ENCODE measurements around the gene PRKCA.

PRKCA gene

DNA sequence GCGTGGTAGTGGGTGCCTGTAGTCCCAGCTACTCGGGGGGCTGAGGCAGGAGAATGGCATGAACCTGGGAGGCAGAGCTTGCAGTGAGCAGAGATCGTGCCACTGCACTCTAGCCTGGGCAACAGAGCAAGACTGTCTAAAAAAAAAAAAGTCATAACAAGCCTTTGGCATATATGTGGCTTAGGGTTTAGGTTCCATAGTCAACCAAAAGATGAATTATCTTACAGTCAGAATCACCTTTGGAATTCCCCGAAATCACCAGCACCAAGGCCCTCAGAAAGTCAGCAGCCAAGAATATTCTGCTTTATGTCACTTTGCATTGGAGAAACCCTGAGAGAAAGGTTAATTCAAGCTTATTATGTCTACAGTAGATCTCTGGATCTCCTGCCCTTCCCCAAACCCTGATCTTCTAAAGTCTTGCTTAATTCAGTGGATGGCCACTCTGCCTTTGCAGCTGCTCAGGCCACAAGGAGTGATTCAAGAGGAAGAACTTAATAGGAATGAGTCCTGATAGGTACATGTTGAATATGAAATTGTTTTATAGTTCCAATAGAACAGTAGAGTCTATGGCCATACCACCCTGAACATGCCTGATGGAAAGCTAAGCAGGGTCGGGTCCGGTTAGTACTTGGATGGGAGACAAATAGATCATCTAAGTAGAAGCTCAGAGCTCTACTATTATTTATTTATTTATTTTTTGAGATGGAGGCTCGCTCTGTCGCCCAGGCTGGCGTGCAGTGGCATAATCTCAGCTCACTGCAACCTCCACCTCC is 336.5 kb downstream of the PRKCA start:
- DNase-seq: no peak

DNA sequence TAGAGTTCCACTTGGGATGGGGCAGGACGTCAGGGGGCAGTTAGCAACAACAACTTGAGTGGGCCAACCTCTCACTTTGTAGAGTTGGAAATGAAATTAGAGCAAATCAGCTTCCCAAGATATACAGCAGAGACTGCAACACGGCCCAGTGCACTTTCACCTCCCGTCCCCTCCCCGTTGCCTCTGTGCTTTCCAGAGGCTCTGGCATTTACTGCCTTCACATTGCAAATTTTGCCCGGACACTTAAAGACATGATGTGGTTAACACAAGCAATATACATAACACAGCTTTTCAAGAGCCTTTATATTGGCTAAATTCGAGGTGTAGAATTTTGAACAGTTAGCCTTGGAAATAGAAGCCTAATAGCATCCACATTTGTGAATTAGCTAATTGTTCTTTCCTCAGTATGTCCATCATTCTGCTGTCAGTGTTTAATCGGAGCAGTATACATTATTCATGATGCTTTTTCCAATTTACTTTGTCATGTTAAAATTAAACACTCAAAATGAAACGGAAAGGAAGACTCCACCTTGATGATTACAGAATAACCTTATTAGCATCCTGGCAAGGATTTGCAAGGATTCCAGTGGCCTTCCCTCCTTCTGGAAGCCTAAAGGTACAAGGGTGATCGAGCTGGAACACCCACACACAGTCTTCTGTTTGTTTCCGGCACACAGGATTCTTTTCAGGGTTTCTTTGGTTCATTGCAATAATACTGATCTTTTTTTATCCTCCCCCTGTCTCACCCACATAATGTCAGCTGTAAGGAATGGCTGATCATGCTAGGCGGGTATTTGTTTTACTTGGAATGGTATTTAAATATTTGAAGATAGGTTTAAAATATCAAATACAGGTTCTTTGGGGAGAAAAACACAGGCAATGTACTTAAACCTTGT is 341.6 kb downstream of the PRKCA start:
- DNase-seq: no peak

DNA sequence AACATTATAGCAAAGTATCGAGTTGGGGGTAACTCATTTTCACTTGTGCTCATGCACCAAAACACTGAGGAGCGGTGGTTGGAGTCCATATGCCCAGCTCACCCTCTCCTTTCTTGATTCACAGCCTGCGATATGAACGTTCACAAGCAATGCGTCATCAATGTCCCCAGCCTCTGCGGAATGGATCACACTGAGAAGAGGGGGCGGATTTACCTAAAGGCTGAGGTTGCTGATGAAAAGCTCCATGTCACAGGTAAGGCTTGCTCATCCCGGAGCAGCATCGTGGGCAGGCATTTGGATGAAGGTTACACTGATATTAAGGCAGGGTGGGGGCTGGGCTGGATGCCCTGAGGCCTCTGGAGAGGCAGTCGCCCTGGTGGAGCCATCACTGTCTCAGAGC is 342.8 kb downstream of the PRKCA start:
- no peak for DNase-seq

- DNase-seq: no peak
Measured at GRCh38 chr17:66647391-66647983, 345.1 kb downstream of the PRKCA start.

DNA sequence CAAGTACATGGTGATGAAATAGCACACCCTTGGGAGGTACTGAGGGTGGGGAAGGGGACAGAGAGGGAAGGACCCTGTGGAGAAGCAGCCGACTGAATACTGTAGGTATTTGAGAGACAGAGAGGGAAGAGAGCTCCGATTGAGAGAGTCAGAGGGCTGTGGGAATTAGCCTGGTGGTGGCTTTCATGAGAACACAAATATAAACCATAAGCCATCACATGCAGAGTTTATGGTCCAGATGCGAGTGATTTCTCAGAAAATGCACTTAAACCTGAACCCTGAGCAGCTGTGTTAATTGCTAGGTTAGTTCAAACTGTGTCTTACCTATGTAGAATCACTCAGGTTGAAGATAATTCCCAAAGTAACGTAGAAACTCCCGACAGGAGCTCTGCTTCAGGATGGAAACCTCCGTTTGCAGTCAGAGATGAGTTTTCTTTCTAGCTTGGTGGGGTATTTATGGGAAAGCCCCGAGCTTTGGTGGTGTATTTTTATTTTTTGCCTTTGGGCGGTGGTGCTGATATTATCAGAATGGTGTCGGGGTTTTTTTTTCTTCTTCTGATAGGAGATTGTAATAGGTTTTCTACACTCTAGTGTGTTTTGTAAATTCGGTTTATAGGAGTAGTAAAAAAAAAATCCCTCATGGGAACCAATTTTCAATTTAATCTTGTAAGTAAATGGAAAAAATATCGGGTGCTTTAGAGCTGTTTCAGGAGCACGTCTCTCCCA is 347.6 kb downstream of the PRKCA start:
- no peak for DNase-seq

GRCh38 chr17:66650544-66650877 is 348.1 kb downstream of the PRKCA start:
- no peak for DNase-seq

GRCh38 chr17:66652840-66653507 is 350.6 kb downstream of the PRKCA start:
- DNase-seq: no peak

DNA sequence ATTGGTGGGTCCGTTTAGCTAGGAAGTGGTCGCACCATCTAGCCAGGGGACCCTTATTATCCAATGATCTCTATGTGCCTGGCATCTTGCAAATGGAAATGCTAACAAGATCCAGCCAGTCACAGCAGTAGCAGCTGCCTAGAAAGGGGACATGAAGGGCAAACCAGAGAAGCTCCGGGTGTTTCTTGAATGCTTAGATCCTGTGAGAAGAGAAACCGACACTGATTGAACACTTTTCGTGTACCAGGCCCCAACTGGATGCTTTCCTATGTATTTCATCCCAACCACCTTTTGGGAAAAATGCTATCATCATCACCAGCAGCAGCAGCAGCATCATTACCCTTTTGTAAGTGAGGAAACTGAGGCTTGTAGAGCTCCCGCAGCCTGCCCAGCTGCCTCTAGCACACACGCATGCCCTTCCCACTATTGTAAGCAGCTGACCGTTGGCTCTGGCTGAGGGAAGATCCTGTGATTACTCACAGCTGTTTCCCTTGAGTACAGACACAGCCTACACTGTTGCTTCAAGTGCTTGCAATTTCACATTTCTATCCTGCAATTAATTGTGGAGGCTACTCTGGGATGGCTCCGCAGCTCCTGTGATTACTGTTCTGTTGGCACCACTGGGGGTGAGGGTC is 351.8 kb downstream of the PRKCA start:
- DNase-seq: no peak

- no peak for DNase-seq
Measured at GRCh38 chr17:66654764-66655163, 352.4 kb downstream of the PRKCA start.

DNA sequence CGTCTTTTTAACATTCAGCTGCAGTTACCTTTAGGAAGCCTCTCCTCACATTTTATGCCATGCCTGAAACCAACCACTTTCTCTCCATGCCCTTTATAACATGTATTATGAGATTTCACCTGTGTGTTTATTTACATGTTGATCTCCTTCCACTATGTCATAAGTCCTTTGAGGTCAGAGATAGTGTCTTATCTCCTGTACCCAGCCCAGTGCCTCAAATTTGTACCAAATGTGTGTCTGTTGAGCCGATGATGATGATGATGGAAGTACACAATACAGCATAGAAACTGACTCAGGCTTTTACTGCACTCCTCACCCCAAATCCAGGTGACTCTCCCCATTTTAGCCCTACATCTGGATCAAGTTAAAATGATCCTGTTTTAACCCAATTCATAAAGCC is 353.0 kb downstream of the PRKCA start:
- DNase-seq: no peak

DNA sequence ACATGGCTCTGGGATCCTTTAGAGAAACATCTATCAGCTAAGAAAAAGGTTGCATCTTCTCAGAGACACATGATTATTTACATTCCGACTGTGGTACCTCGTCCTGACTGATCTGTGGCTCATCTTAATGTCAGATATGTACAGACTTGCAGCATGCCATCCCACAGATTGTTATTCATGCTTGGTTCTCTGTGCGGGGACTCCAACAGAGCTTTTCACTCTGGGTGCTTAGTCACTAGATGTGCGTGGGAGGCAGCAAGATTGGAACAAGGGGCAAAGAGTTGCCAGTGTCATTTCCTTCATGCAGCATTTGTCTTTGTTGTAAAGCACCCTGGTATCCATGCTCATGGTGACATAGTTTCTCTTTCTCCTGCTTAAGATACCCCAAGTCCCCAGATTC is 353.4 kb downstream of the PRKCA start:
- DNase-seq: no peak

DNA sequence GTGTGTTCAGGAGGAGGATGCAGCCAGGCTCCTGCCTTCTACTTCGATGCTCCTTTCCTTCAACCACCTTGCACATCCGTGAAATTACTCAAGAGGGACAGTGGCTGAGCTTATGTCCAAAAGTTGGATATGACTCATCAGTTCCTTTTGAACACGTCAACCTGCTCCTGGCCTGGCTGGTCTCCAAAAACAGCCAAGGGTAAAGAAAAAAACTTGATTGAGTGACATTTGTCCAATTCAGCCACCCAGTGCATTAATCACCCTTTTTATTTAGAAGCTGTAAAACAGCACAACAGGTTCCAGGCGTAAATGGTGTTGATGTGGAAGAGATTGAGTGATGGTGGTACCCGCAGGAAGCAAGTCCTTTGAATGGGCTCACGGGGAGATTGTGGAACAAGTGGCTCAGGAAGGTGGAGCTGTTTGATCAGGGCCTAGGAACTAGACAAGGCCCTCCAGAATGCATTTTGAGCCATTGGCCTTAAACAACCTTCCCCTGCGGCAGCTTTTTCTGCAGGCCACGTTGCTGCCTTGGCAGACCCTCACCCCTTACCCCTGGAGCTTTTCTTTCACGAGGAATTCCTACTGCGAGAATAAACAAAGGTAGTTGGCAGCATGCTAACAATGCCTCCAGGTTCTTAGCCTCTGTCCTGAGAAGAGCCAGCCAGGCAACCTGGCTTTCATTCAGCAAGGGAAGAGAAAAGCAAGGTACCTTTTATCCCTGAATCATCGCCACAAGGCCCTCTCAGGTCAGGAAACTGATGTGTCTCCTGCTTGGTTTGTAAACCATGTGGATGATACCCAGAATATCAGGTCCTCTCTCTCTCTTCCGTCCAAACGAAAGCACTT is 359.2 kb downstream of the PRKCA start:
- DNase-seq: no peak

DNA sequence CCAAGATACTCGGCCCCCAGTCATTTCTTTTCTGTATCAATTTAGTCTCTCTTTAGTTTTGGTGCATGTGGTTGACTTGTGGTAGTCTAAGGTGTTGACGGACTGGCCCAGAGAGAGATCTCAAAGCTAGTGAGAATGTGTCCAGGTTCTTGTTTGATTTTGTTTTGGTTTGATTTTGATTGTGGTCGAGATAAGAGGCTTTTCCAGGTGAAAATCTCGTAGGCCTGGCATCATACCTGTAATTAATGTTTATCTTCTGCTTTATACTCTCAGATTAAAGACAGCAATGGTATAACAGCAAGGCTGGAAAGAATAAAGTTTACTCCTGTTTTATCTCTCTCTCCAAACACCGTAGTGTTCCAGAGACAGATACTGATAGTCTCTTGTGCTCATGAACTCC is 360.1 kb downstream of the PRKCA start:
- no peak for DNase-seq

GRCh38 chr17:66663041-66663606 is 360.7 kb downstream of the PRKCA start:
- DNase-seq: no peak

- DNase-seq: no peak
Measured at GRCh38 chr17:66664336-66664735, 361.9 kb downstream of the PRKCA start.

- no peak for DNase-seq
Measured at GRCh38 chr17:66665194-66665593, 362.8 kb downstream of the PRKCA start.

- DNase-seq: no peak
Measured at GRCh38 chr17:66667090-66667489, 364.7 kb downstream of the PRKCA start.

DNA sequence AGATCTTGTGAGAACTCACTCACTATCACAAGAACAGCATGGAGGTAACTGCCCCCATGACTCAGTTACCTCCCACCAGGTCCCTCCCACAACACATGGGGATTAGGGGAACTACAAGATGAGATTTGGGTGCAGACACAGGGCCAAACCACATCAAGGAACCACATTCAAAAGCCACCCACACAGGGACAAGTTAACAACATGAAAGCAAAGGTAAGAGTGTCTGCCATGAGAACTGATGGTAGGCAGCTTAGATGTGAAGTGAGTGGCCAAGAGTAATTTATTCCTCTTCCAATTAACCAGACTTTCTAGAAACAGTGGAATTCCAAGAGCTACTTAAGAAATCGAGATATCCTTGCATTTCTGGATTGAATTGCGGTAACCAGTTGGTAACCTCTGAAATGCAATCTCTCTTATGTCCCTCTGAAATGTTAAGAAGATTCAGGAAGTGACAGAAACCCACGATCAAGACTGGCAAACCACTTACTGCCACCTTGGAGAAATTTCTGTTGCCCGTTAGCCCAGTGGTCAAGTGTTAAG is 365.1 kb downstream of the PRKCA start:
- DNase-seq: no peak

DNA sequence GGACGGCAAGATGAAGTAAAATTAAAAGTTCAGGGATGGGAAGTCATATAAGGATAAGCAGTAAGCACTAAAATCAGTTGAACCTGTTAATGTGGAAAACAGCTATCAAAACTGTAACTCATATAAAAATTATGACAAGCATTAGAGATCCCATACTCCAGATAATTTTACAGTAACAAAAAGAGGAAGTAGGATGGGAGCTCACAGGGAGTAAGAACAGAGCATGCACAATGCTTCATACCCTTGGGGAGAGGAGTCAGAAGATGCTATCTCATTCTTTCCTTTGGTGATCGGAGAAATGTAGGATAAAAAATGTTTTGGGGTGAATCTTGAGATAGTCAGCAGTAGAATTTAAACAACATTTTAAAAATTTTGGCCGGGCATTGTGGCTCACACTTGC is 367.8 kb downstream of the PRKCA start:
- DNase-seq: no peak

DNA sequence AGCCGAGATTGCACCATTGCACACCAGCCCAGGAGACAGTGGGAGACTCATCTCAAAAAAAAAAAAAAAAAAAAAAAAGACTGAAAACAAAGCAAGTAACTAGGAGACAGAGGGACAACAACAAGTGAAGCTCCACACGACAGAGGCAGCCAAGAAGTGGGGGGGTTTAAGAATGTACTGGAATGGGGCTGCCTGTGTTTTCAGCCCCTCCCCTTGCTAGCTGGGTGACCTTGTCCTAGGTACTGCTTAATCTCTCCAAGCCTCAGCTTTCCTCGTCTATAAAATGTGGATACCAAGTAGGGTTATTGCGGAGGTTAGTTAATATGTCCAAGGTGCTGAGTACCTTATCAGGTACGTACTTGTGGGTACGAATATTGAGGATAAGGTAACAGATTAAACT is 368.7 kb downstream of the PRKCA start:
- DNase-seq: no peak

All from NCI-H526 treated with DMSO at 0.1 percent for 48 hours (cell line).